HG02763 (cell line): ENCODE data around the gene PXT1.

Experiments
- ATAC-seq: cut with Tn5 transposase; IDR thresholded peaks from one replicate; pipeline ENCODE4 v1.9.1; 2021; ENCODE audit warnings: mild to moderate bottlenecking, moderate library complexity; ENCODE audit not compliant: unreplicated experiment

PXT1 gene

DNA sequence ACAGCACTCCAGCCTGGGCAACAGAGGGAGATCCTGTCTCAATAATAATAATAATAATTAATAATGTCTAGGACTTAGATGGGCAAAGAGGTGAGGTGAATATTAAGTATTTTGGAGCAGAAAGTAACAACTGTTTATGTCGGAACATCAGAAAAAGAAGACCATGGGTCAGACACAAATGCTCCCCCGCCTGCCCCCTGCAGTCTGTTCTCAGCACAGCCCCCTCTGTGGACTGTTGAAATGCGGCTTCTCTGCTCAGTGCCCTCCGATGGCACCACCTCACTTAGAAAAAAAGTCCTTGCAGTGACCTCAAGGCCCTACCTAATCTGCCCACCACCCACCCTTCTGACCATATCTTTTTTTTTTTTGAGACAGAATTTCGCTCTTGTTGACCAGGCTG, 50.0 kb downstream of the PXT1 start:
- ATAC-seq, result no peak

GRCh38 chr6:36389353-36389752, 53.3 kb downstream of the PXT1 start:
- no peak for ATAC-seq

GRCh38 chr6:36387440-36388303, 55.0 kb downstream of the PXT1 start, which contains the start of gene ETV7:
Gene ETV7 (minus strand): TSS chr6:36387669. CDS start chr6:36387541, 128 bp downstream.
- ATAC-seq, result no peak

DNA sequence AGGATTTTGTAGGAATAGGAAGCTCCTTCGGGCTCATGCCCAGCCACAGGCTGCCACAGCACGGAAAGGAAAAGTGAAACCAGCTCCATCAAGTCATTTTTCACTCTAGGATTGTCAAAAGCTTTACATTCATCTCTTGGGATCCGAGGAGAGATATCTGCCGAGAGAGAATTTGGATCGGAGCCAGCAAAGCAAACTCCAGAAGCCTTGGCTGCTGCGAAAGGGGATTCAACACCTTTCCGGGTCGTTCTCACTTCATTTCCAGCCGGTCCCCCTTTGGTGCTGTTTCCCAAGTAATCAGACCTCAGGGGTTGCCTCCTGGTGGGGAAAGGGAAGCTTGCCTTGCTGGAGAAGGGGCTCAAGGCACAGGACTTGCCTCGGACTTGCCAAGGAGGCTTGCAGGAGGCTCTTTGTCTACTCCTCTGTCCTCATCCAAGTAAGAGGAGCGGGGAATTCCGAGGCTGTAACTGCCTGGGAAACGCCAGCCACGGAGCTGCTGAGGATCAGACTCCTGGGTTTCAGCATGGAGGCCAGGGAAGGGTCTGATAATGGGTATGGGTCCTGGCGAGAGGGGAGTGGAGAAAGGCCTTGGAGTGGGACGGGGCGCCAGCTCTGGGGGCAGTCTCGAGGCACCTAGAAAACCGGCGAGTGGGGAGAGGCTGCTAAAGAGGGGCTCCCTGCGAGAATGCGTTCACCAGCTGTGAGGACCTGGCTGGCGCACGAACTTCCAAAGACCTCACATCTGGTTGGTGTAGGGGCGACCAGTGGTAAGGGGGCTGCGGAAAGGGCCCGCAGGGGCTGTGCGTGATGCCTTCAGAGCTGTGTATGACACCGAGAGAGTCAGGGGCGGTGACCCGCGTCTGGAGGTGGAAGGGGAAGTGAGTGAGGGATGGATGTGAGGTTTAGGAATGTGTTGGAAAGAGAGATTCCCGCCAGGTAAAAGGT, 55.9 kb downstream of the PXT1 start:
- no peak for ATAC-seq

DNA sequence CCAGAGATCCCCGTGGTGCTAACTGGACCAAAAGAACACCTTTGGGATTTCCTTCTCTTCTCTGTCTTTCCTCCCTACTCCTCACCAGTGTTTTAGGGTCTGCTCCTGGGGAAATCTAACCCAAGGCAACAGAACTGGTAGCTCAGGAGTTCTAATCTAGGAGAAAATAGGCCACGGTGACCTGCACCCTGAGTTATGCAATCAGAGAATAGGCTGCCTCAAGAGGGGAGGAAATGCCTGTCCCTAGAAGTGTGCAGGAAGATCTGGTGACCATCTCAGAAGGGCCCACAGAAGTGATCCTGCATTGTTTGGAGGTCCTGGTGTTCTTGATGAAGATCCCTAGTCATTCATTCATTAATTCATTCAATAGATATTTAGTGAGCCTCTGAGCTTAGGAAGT, 58.6 kb downstream of the PXT1 start:
- ATAC-seq, result no peak

GRCh38 chr6:36383606-36384005, 59.0 kb downstream of the PXT1 start:
- no peak for ATAC-seq

DNA sequence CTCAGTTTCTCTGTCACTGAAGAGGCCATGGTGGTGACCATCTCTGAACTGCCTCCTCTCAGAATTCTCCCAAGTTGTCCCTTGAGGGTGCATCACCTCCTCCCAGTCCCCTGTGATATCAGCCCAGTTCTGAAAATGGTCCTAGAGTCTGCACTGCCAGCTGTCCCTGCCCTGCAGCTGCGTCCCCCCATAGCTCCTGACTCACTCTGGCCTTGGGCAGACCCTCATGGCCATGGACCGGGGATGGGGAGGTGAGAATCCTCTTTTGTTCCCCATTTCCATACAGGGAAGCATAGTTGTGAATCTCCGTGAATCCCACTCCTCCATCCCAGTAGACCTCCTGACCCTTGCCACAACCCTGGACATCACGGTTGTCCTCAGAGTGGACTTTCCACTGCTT, 59.7 kb downstream of the PXT1 start:
- no peak for ATAC-seq

DNA sequence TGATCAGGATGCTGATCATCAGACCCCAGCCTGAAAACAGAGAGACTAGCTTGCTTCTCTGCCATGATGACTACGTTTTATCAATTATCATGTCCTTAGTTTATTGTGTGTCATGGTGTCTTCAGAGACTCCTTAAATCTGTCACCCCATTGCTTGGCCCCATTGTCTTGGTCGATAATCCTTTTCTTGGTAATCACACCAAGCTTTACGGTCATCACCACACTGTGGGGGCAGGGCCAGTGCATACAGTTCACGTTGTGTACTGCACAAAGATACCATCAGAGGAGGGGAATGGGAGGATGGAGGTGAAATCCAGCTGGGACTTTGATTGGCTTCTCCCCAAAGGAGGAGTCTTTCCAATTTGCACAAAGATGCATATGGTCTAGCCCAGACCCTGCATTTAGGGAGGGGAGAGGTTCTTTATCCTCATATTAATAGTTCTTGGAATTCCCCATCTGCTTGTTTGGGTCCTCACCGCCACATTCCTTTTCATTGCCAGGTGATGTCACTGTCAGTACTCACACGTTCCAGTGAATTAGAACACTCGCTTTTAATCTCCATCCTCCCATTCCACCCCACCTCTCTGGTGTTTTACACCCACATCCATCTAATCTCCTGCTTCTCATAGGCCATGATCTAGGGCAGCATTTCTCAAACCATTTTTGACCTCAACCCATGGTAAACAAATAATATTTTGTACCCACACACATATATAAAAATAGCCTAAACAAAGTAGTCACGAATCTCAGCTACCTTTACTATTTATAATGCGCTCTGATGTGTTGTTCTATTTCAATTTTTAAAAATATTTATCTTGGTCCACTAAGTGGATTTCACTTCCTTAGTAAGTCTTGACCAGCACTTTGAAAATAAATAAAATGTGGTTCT, 60.9 kb downstream of the PXT1 start:
- no peak for ATAC-seq

DNA sequence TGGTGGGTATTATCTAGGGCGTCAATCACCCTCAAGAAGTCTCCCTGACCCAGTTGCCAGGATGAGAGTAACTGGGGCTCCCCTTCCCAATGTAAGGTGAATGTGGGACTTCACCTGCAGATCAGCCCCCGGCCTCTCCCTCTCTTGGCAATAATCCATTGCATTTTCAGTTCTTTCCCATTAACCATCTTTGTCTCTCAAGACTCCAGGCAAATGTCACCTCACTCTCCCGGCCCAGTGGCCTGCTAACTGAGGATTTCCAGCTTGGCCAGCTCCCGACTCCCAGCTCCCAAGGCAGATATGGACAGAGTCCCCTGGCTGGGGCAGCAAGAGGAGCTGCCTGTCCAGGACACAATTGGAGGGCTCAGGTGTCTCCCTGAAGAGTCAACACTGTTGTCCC, 62.5 kb downstream of the PXT1 start:
- no peak for ATAC-seq

DNA sequence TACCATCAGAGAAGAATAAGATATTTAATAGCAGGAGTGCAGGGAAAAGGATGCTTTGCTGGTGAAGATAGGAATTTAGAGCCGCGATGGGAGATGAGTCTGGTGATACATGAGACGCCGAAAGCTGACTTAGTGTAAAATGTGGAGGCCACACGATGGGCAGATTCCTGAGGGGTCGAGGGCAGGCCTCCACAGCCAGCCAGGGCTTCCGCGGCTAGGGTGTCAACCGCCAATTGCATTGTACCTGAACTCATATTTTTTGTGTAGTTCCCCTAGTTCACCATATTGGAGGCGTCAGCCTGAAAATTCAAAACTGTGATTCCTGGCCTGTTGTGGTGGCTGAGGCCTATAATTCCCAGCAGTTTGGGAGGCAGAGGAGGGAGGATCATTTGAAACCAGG, 63.7 kb downstream of the PXT1 start:
- ATAC-seq, result no peak

- no peak for ATAC-seq
Measured at GRCh38 chr6:36378243-36378920, 64.3 kb downstream of the PXT1 start.

- no peak for ATAC-seq
Measured at GRCh38 chr6:36377594-36377993, 65.1 kb downstream of the PXT1 start.

- no peak for ATAC-seq
Measured at GRCh38 chr6:36376742-36377141, 65.9 kb downstream of the PXT1 start.

- no peak for ATAC-seq
Measured at GRCh38 chr6:36376183-36376582, 66.5 kb downstream of the PXT1 start.

- no peak for ATAC-seq
Measured at GRCh38 chr6:36375644-36376155, 67.0 kb downstream of the PXT1 start.

GRCh38 chr6:36374972-36375371, 67.7 kb downstream of the PXT1 start:
- no peak for ATAC-seq

DNA sequence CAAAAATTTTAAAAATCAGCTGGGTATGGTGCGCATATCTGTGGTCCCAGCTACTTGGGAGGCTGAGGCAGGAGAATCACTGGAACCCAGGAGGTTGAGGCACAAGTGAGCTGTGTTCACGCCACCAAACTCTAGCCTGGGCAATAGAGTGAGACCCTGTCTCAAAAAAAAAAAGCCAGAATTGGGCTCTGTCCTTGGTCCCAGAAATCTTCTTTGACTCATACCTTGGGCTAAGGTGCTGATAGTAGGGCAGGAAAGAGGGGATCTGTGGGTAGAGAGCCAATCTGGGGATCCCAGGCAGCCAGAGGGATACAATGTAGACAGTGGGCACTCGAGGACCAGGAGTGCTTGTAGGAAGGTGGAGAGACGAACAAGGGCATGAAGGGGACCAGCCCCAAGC, 68.5 kb downstream of the PXT1 start:
- ATAC-seq, result no peak

DNA sequence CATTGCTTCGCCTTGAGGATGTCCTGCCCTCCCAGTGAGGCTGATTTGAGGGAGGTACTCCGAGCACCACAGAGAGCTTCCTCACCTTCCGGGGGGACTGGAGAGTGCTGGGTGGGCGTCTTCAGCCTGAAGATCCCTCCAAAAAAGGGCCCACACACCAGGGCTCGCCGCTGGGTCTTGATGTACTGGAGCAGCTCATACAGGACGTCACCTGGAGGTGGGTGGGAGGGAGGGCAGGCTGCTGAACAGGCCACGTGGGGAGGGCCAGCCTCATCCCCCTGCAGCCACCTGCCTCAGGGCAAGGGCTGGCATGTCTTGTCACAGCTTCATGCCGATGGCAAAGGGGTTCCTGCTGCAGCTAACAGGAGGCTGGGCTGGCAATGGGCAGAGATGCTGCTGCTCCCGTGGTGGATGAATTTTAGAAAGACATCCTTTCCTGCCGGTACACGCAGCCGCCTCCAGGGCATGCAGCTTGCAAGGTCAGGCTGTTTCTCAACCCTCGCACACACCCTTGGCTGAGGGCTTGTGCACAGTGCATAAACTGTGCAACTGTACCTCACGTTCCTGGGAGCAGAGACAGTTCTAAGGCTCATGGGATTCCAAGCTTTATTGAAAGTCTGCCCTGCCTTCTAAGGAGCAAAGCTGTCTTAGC, 69.2 kb downstream of the PXT1 start:
- no peak for ATAC-seq

GRCh38 chr6:36372088-36372487, 70.6 kb downstream of the PXT1 start:
- ATAC-seq, result no peak
